HL-60 (cell line): ENCODE measurements around the gene CD4.

Experiments used
- DNase-seq, 2 experiments: peaks; one replicate each; pipeline ENCODE4 v3.0.0-alpha.2; 2010 to 2020; ENCODE audit warnings: low read depth in 1 of 2, low spot score in 1 of 2
- H3K27ac ChIP-seq: fragments of 250-450 bp; sonication (Bioruptor Pico); replicated peaks from 2 replicates; pipeline ENCODE4 v1.5.1; 2020; ENCODE audit warnings: mild to moderate bottlenecking, moderate library complexity
- H3K27me3 ChIP-seq: fragments of 250-450 bp; sonication (Bioruptor Pico); 2 replicates; pipeline ENCODE4 v1.5.1; 2021; ENCODE audit warnings: mild to moderate bottlenecking, moderate library complexity; ENCODE audit not compliant: insufficient read depth, poor library complexity, severe bottlenecking
- H3K4me3 ChIP-seq: replicated peaks from 2 replicates; pipeline ENCODE4 v1.5.1; 2011; ENCODE audit warnings: mild to moderate bottlenecking, control low read depth, low read length; ENCODE audit not compliant: insufficient read depth
- GABPA ChIP-seq: IDR thresholded peaks from 2 replicates; pipeline ENCODE4 v1.6.1; 2012; ENCODE audit warnings: low read depth
- POLR2AphosphoS5 ChIP-seq: IDR thresholded peaks from 2 replicates; pipeline ENCODE4 v1.6.1; 2012; ENCODE audit warnings: low read depth
- SPI1 ChIP-seq: IDR thresholded peaks from 2 replicates; pipeline ENCODE4 v1.6.1; 2012; ENCODE audit warnings: low read depth, mild to moderate bottlenecking, borderline replicate concordance
- TF ChIP-seq, protein P1 (sequence below): IDR thresholded peaks from one replicate; pipeline ENCODE4 v1.5.1; 2011; ENCODE audit warnings: low read length, control low read depth, inconsistent platforms; ENCODE audit not compliant: insufficient read depth
- TF ChIP-seq, protein P2 (sequence below): IDR thresholded peaks from 2 replicates; pipeline ENCODE4 v1.6.1; 2012; ENCODE audit warnings: low read depth; ENCODE audit not compliant: insufficient replicate concordance

Gene CD4

DNA sequence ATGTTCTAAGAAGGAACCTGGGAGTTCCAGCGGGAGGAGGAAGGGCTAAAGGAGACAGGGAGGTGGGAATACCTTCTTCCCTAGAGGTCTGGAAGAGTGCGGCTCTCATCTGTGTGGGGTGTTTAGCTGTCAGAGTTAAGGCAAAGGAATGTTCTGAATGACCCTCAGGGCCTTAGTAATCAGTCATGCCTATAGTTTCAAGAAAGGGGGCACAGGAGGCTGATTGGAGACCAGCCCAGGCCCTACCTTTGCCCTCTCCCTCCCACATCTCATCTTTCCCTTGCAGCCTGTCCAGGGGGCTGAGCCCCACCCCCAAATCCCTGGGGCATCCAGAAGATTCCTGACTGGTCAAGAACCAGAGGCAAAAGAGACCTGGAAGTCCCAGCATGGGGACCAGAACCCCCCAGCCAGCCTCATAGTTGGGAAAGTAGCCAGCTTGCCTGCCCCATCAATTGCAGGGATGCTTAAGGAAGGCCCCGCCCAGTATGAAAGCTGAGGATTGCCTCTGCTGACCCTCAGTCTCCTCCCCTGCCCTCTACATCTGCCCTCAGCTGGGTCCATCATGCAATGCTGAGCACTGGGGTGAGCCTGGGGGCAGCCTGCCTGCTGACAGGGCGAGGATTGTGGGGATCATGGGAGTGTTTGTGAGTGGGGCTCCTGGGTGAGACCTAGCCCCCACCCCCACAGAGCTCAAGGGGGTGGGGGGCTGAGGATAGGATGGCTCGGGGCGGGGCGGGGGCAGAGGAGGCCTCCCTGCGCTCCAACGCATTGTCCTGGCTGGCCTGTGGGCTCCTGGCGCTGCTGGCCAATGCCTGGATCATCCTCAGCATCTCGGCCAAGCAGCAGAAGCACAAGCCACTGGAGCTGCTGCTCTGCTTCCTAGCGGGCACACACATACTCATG, 34.1 kb downstream of the CD4 start:
- peaks cover 21% of the 10 kb centered on the region for H3K27me3 ChIP-seq
- no peak overlapping the region for H3K4me3 ChIP-seq
- no peak overlapping the region for H3K27ac ChIP-seq
- DNase-seq: no peak
- TF ChIP-seq POLR2AphosphoS5 (no peak), GABPA (no peak), SPI1 (no peak)
- TF ChIP-seq, protein P1, sequence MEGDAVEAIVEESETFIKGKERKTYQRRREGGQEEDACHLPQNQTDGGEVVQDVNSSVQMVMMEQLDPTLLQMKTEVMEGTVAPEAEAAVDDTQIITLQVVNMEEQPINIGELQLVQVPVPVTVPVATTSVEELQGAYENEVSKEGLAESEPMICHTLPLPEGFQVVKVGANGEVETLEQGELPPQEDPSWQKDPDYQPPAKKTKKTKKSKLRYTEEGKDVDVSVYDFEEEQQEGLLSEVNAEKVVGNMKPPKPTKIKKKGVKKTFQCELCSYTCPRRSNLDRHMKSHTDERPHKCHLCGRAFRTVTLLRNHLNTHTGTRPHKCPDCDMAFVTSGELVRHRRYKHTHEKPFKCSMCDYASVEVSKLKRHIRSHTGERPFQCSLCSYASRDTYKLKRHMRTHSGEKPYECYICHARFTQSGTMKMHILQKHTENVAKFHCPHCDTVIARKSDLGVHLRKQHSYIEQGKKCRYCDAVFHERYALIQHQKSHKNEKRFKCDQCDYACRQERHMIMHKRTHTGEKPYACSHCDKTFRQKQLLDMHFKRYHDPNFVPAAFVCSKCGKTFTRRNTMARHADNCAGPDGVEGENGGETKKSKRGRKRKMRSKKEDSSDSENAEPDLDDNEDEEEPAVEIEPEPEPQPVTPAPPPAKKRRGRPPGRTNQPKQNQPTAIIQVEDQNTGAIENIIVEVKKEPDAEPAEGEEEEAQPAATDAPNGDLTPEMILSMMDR: no peak
- TF ChIP-seq, protein P2, sequence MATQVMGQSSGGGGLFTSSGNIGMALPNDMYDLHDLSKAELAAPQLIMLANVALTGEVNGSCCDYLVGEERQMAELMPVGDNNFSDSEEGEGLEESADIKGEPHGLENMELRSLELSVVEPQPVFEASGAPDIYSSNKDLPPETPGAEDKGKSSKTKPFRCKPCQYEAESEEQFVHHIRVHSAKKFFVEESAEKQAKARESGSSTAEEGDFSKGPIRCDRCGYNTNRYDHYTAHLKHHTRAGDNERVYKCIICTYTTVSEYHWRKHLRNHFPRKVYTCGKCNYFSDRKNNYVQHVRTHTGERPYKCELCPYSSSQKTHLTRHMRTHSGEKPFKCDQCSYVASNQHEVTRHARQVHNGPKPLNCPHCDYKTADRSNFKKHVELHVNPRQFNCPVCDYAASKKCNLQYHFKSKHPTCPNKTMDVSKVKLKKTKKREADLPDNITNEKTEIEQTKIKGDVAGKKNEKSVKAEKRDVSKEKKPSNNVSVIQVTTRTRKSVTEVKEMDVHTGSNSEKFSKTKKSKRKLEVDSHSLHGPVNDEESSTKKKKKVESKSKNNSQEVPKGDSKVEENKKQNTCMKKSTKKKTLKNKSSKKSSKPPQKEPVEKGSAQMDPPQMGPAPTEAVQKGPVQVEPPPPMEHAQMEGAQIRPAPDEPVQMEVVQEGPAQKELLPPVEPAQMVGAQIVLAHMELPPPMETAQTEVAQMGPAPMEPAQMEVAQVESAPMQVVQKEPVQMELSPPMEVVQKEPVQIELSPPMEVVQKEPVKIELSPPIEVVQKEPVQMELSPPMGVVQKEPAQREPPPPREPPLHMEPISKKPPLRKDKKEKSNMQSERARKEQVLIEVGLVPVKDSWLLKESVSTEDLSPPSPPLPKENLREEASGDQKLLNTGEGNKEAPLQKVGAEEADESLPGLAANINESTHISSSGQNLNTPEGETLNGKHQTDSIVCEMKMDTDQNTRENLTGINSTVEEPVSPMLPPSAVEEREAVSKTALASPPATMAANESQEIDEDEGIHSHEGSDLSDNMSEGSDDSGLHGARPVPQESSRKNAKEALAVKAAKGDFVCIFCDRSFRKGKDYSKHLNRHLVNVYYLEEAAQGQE: no peak

DNA sequence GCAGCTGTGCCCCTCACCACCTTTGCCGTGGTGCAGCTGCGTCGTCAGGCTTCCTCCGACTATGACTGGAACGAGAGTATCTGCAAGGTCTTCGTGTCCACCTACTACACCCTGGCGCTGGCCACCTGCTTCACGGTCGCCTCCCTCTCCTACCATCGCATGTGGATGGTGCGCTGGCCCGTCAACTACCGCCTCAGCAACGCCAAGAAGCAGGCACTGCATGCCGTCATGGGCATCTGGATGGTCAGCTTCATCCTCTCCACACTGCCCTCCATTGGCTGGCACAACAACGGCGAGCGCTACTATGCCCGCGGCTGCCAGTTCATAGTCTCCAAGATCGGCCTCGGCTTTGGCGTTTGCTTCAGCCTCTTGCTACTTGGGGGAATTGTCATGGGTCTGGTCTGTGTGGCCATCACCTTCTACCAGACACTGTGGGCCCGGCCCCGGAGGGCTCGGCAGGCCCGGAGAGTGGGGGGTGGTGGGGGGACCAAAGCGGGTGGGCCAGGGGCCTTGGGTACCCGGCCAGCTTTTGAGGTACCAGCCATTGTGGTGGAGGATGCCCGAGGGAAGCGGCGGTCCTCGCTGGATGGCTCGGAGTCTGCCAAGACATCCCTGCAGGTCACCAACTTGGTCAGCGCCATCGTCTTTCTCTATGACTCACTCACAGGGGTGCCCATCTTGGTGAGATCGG, 34.9 kb downstream of the CD4 start:
- H3K27me3 ChIP-seq: peaks cover 26% of the 10 kb centered on the region
- no peak overlapping the region for H3K27ac ChIP-seq
- H3K4me3 ChIP-seq: no peak overlapping the region
- TF ChIP-seq, protein P2: no peak
- TF ChIP-seq, protein P1: no peak
- TF ChIP-seq GABPA (no peak), POLR2AphosphoS5 (no peak), SPI1 (no peak)
- DNase-seq: no peak

DNA sequence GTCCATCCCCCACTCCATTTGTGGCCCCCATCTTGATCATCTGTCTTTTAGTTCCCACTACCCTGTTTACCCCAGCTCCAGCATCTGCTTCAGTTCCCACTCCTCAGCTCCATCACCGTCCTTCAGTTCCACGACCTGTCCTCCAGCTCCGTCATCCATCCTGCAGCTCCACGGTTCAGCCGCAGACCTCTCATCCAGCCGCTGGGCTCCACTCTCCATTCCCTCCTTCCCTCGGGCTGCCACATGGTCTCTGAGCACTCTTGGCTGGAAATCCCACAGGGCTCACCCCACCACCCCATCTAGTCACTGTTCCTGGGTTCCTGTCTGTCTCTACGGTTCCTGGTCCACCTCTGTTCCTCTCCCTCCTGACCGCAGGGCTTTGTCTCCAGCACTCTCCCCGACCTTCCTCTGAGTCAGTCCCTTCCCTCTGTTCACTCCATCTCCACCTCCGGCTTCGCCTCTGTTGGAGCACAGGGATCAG, 35.6 kb downstream of the CD4 start:
- TF ChIP-seq POLR2AphosphoS5: no peak
- TF ChIP-seq SPI1: no peak
- TF ChIP-seq, protein P1: no peak
- TF ChIP-seq GABPA: no peak
- TF ChIP-seq, protein P2: no peak
- Histone ChIP-seq H3K4me3 (no peak overlapping the region), H3K27me3 (peaks cover 33% of the 10 kb centered on the region), H3K27ac (no peak overlapping the region)
- no peak for DNase-seq
